Panc1 (cell line): ENCODE results near the gene DUSP1. TPM values are rescaled to one million over a fixed set of nuclear protein-coding genes. Genes with fewer than 3 reads are reported as not detected.

Experiments used
- ATAC-seq: fragments of 200-7000 bp; cut with Tn5 transposase; 2 replicates; pipeline ENCODE4 v1.9.1; 2020; ENCODE audit warnings: mild to moderate bottlenecking, moderate library complexity
- BruUV-seq: library from RNA; stranded (reverse); fragments of 400-500 nt; replicated peaks from 2 replicates; lab custom pipeline; 2021; lab: Mats Ljungman, UMichigan
- CTCF ChIA-PET: fragments of 300-600 bp; sonication (Branson Sonifier 250); formaldehyde crosslinking; loops from one replicate; lab custom pipeline; 2022; ENCODE audit warnings: antibody characterized with exemption; lab: Charles Lee
- POLR2A ChIA-PET: fragments of 300-600 bp; sonication (Branson Sonifier 250); formaldehyde crosslinking; loops from one replicate; lab custom pipeline; 2022; ENCODE audit warnings: antibody characterized with exemption; lab: Charles Lee
- DNase-seq: peaks from one replicate; pipeline ENCODE4 v3.0.0-alpha.2; 2010; ENCODE audit warnings: low read depth, low spot score
- H3K27ac ChIP-seq: 2 replicates; pipeline ENCODE4 v1.5.1; 2011; ENCODE audit warnings: mild to moderate bottlenecking, low read length, inconsistent platforms
- H3K27me3 ChIP-seq: fragments of 200-500 bp; sonication (Bioruptor generic); 2 replicates; pipeline ENCODE4 v1.6.0; 2014; ENCODE audit warnings: low read length, inconsistent platforms; ENCODE audit not compliant: control insufficient read depth, insufficient read depth
- H3K36me3 ChIP-seq: fragments of 200-500 bp; sonication (Bioruptor generic); 2 replicates; pipeline ENCODE4 v1.5.1; 2014; ENCODE audit warnings: inconsistent platforms, mild to moderate bottlenecking, low read length, moderate library complexity; ENCODE audit not compliant: control insufficient read depth, insufficient read depth
- H3K4me1 ChIP-seq: 2 replicates; pipeline ENCODE4 v1.5.1; 2011; ENCODE audit warnings: inconsistent platforms, mild to moderate bottlenecking, low read length, moderate library complexity; ENCODE audit not compliant: control insufficient read depth, insufficient read depth
- H3K4me3 ChIP-seq, 2 experiments: 2 replicates each; pipeline ENCODE4 v1.5.1; 2011 to 2012; ENCODE audit warnings: low read depth in 2 of 2, low read length in 2 of 2, mild to moderate bottlenecking in 2 of 2, inconsistent platforms in 1 of 2, moderate library complexity in 1 of 2
- H3K9me3 ChIP-seq: fragments of 200-500 bp; sonication (Bioruptor generic); 2 replicates; pipeline ENCODE4 v1.5.1; 2014; ENCODE audit warnings: low read depth, mild to moderate bottlenecking, inconsistent platforms, low read length, moderate library complexity; ENCODE audit not compliant: control insufficient read depth, insufficient read depth
- CTCF ChIP-seq: fragments of 450-650 bp; IDR thresholded peaks from 2 replicates; pipeline ENCODE4 v1.5.1; 2017; ENCODE audit warnings: mild to moderate bottlenecking
- POLR2AphosphoS5 ChIP-seq: IDR thresholded peaks from 2 replicates; pipeline ENCODE4 v1.6.1; 2012; ENCODE audit warnings: mild to moderate bottlenecking, low read depth, low read length, moderate library complexity
- REST ChIP-seq, 2 experiments: IDR thresholded peaks; 2 replicates each; pipeline ENCODE4 v1.6.1; 2011 to 2012; ENCODE audit warnings: low read depth in 2 of 2, control low read depth in 1 of 2, low read length in 1 of 2, mild to moderate bottlenecking in 1 of 2, moderate library complexity in 1 of 2; ENCODE audit not compliant: insufficient read depth in 1 of 2
- SIN3A ChIP-seq: IDR thresholded peaks from 2 replicates; pipeline ENCODE4 v1.6.1; 2012; ENCODE audit warnings: low read depth, mild to moderate bottlenecking, low read length, moderate library complexity, borderline replicate concordance; ENCODE audit not compliant: insufficient read depth
- TCF7L2 ChIP-seq: IDR thresholded peaks from 2 replicates; pipeline ENCODE4 v1.6.1; 2011; ENCODE audit warnings: mild to moderate bottlenecking, low read depth, low read length, inconsistent platforms
- in situ Hi-C: cut with HindIII; loops from 2 replicates; pipeline ENCODE4 v1.10.0; 2016; ENCODE audit warnings: low sequenced_read_pairs, low pct_unique_long_range_greater_than_20kb
- intact Hi-C: fragments of 100-400 bp; cut with micrococcal nuclease; formaldehyde crosslinking; loops from one replicate; pipeline ENCODE4 v1.10.0; 2022; ENCODE audit not compliant: unreplicated experiment
- total RNA-seq: library from RNA; stranded (reverse); gene quantifications from one replicate; pipeline ENCODE4 v1.2.1, GENCODE V29; 2021; ENCODE audit not compliant: unreplicated experiment

DUSP1 gene
- total RNA-seq, 1 experiment from 2014 or later, result 79.9 TPM

- ChIA-PET POLR2A (interaction anchor here (0.5 kb wide), 1 partner anchor 190 kb away, joined by 3 read pairs; the partner anchor contains the start of gene RPL26L1), CTCF (no interaction called here)
- Histone ChIP-seq H3K36me3 (peaks cover 17% of the 10 kb centered on the region), H3K27me3 (no peaks in the 10 kb centered on the region), H3K27ac (peak overlapping the region; percentile 94), H3K4me1 (peaks cover 64% of the 10 kb centered on the region), H3K9me3 (no peaks in the 10 kb centered on the region), H3K4me3 (peak overlapping the region; percentile 78 to 97)
- no TSS peak for BruUV-seq
- intact Hi-C loops (loop anchor here (5.0 kb wide), 1 partner anchor 37 kb away; no protein-coding TSS in a partner anchor), in situ Hi-C loops (no loop called here)
- DNase-seq (no peak), ATAC-seq (no peak)
- no peak for TF ChIP-seq TCF7L2
- no peak for TF ChIP-seq SIN3A
- TF ChIP-seq POLR2AphosphoS5, result no peak
- TF ChIP-seq REST (IDR thresholded peaks at IDR 0.05; ENCODE audit: insufficient read depth in 1 of 2, low read depth in 2 of 2, low read length in 1 of 2), result no peak
- no peak for TF ChIP-seq CTCF
These were observed 1.7 kb downstream of the DUSP1 start for GRCh38 chr5:172769342-172769615.

- in situ Hi-C loops, result no loop called here
- no TSS peak for BruUV-seq
- Histone ChIP-seq H3K4me1 (peaks cover 58% of the 10 kb centered on the region), H3K27ac (peak overlapping the region; percentile 94), H3K36me3 (peaks cover 17% of the 10 kb centered on the region), H3K27me3 (no peaks in the 10 kb centered on the region), H3K9me3 (no peaks in the 10 kb centered on the region), H3K4me3 (peak overlapping the region; percentile 78 to 97)
- peak; percentile 69 for DNase-seq
- POLR2A ChIA-PET, result interaction anchor here (0.5 kb wide), 1 partner anchor 190 kb away, joined by 3 read pairs; the partner anchor contains the start of gene RPL26L1
- intact Hi-C loops, result loop anchor here (5.0 kb wide), 1 partner anchor 36 kb away; no protein-coding TSS in a partner anchor
- TF ChIP-seq POLR2AphosphoS5, result no peak; the same call in none of the 2 replicates
- TF ChIP-seq SIN3A, result 0 out of 2 replicates have a peak, but pooled peaks have one; percentile 40
- CTCF ChIA-PET, result no interaction called here
- ATAC-seq, result no peak
These were observed 2.2 kb downstream of the DUSP1 start for GRCh38 chr5:172768573-172769341.

- Histone ChIP-seq H3K36me3 (peaks cover 17% of the 10 kb centered on the region), H3K4me3 (peak overlapping the region; percentile 78 to 97), H3K9me3 (no peaks in the 10 kb centered on the region), H3K27ac (peak overlapping the region; percentile 94), H3K4me1 (peaks cover 52% of the 10 kb centered on the region), H3K27me3 (no peaks in the 10 kb centered on the region)
- ChIA-PET POLR2A (no interaction called here), CTCF (no interaction called here)
- intact Hi-C loops (loop anchor here (5.0 kb wide), 1 partner anchor 36 kb away; no protein-coding TSS in a partner anchor), in situ Hi-C loops (no loop called here)
- no TSS peak for BruUV-seq
- no peak for DNase-seq
- TF ChIP-seq CTCF, result no peak
- TF ChIP-seq TCF7L2, result no peak
- no peak for TF ChIP-seq REST (IDR thresholded peaks at IDR 0.05; ENCODE audit: insufficient read depth in 1 of 2, low read depth in 2 of 2, low read length in 1 of 2)
- TF ChIP-seq POLR2AphosphoS5, result no peak
- no peak for TF ChIP-seq SIN3A
- no peak for ATAC-seq
These were observed 2.9 kb downstream of the DUSP1 start for GRCh38 chr5:172768098-172768572.
